Pons (tissue), 1 donor: Measurements from ENCODE around the gene GRID1.
"Not testable (repeated sequence)": the region's sequence is repeated elsewhere in the genome, so short reads cannot be mapped to it uniquely, and the experiment has no call there.

Source experiments
- DNase-seq: peaks from one replicate; pipeline ENCODE4 v3.0.0-alpha.2; 2016; ENCODE audit warnings: low spot score

Gene GRID1

DNA sequence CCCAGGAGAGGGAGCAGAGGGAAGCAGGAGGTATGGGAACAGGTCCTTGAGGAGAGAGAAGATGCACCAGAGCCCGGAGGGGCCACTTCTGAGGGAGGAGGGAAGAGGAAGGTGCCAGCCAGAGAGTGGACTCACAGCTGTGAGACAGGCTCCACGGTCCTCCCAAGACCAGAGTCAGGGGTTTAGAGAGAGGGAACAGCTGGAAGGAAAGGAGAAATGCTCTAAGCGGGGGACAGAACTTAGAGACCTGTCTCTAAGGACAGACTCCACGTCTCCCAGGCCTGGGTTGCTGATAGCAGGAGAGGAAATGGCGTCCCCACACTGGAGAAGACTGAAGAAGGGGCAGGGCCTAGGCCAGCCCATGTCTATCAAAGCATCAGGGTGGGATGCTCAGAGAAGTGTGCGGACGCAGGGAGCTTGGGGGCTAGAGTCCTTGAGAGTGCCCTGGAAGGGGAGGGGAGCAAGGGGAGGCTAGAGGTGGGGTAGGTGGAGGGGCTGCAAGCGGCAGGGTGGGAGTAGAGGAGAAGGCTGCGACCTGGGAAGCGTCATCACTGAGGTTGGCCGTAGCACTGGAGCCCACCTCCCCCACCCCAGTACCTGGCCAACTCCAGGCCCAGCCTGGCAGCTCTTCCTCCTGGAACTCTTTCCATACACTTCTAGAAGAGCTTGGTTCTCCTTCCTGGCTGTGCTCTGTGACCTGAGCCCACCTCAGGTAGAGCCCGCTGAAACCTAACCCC lies 25.6 kb upstream of the GRID1 start:
- no peak for DNase-seq

DNA sequence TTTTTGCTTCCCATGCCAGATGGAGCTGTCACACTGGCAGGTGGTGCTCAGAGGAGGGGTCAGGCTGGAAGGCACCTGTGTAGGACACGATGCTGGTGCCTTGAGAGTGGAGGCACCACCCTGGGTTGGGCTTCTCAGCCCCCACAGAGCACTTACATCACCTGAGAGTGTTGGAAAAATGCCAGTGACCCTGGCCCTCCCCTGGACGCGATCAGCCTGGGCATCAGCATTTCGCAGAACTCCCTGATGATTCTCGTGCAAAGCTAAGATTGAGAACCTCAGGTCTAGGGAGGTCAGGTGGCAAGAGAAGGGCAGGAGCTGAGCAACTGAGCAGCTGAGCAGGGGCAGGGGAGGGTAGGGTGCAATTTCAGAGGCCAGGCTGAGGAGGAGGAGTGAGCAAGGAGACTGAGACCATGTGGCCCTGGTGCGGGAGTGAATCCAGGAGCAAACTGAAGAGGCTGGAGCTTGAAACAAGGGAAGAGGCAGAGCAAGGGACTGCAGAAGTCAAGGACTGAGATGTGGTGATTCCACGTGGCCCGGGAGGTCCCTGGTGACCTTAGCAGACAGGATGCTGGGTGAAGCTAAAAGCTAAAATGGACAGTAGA lies 24.7 kb upstream of the GRID1 start:
- DNase-seq, result no peak

DNA sequence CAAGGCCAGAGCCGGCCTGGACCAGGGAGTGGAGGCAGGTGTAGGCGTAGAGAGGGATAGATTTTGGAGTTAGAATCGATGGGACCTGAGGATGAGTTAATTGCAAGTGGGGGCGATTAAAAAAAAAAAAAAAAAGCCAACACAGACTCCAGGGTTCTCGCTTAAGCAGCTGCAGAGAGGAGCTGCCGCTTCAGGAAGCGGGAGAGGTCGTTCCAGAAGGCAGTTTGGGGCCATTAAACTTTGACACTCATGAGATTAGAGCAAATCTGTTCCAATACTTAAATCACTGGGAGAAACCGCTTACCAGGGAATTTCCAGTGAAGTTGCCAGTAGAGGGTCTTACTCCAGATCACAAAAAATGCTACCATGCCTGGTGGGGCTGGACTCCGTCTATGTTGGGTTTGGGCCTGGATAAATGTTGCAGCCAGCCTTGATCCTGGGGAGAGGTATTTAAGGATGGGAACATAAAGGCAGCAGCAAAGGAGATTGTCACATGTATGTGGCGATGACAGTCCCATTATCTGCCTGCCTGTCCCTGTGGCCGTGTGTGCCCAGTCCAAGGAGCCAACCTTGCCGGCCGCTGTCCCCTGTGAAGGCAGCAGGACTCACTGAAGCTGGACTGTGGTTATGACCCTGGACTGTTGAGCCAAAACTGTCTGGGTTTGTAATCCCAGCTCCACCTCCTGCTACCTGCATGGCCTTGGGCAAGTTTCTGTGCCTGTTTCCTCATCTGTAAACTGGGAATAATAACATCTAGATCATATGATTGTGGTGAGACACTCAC lies 23.9 kb upstream of the GRID1 start:
- no peak for DNase-seq

DNA sequence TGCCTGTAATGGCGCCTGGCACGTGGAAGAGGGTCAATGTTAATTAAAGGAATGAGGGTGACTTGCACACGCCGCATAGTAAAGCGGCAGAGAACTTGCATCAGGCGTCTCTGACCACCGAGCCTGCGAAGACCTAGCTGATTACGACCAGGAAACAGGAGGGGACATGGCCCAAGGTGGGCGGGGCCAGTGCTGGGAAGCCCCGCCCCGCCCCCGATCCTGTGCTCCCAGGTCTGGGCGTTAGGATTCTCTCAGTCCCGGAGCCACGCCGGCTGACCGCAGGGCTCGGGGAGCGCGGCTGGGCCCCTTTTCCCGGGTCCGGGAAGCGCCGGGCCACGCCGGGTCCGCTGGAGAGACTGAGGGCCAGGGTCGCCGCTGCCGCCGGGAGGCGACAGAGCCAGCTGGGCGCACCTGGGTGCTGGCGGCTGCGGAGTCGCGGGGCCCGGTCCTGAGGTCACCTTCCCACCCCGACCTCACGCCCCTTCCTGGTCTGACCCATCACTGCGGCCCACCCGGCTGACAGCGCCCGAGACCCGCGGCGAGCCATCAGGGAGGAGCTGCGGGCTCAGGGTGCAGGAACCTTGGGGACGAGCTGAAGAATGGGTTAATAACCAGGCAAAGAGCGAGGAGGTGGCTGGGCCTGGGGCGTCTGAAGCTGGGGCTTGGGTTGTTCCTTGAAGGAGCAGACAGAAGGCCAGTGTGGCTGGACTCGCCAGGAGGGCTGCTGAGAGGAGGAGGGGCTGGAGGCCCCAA lies 23.0 kb upstream of the GRID1 start:
- DNase-seq, result no peak

DNA sequence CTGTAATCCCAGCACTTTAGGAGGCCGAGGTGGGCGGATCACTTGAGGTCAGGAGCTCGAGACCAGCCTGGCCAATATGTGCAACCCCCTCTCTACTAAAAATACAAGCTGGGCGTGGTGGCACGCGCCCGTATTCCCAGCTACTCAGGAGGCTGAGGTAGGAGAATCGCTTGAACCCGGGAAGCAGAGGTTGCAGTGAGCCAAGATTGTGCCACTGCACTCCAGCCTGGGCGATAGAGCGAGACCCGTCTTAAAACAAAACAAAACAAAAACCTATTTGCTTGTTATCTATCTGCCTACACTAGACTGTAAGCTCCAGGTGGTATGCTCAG lies 22.5 kb upstream of the GRID1 start:
- DNase-seq, result not testable (repeated sequence)

DNA sequence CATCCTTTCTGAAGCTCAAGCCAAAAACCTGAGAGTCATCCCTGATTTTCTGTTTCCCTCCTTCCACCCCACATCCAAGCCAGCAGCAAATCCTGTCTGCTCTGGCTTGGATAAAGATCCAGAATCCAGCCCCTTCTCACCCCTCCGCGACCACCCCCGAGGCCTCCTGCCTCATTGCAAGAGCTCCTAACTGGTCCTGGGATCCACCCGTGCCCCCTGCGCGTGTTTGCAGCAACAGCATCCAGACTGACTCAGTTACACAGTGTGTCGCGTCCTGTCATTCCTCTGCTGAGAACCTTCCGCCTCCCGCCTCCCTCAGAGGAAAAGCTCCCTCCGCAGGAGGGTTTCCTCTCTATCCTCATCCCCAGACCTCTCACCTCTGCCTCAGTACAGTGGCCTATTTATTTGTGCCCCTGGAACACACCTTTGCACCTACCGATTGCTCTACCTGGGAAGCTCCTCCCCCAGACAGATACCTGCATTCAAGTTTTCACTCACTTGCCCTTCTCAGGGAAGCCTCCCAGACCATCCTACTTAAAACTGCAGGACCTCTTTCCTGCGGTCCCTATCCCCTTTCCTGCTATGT lies 21.6 kb upstream of the GRID1 start:
- no peak for DNase-seq

DNA sequence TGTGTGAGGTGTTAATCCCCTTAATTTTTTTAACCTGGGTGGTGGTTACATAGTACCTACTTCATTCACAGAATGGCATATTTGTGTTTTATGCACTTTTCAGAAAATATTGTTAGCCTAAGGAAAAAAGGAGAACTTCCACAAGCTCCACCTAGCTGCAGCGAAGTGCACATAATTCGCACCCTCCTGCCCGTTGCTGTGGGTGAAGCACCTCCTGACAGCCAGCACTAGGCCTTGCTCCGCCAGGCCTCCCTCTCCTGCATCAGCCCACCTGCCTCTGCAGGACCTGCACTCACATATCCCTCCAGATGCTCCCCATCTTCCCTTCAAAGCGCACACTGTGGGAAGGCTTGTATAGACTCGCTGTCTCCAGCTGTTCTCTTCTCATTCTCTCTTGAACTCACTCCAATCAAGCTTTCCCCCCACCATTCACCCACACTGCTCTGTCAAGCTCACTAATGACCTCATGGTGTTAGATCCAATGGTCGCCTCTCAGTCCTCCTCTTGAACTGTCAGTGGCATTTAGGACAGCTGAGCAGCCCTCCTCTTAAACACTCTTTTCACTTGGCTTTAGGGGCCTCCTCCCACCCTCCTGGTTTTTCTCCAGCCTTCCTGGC lies 20.7 kb upstream of the GRID1 start:
- no peak for DNase-seq

DNA sequence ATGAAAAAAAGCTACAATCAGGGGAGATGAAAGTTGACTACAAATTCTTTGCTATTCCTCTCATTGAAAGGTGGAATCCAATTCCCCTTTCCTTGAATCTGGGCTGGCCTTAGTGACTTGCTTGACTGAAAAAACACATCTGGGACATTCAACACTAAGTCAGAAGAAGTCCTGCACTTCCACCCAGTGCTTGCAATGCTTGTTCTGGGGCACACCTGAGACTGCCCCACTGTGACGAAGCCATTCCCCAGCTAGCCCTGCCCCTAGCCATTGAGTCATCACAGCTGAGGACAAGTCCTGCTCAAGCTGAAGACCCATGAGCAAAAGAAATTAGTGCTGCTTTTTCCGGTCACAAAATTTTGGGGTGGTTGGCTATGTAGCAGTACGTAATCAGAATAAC lies 19.2 kb upstream of the GRID1 start:
- DNase-seq, result no peak

DNA sequence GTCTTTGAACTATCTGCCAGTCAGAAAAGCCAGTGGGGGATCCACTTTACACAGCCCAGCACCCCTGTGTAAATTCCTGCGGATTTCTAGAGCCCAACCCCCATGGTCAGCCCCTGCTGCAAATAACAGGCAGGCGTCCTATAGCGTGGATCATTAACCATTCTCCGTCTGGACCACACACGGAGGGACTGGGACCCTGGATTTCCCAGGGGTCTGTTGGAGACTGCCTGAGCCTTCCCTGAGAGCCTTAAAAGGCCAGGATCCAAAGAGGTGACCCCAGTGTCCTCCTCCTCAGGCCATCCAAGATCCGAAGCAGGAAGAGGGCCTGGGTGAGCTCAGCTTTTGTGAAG lies 11.2 kb upstream of the GRID1 start:
- no peak for DNase-seq

DNA sequence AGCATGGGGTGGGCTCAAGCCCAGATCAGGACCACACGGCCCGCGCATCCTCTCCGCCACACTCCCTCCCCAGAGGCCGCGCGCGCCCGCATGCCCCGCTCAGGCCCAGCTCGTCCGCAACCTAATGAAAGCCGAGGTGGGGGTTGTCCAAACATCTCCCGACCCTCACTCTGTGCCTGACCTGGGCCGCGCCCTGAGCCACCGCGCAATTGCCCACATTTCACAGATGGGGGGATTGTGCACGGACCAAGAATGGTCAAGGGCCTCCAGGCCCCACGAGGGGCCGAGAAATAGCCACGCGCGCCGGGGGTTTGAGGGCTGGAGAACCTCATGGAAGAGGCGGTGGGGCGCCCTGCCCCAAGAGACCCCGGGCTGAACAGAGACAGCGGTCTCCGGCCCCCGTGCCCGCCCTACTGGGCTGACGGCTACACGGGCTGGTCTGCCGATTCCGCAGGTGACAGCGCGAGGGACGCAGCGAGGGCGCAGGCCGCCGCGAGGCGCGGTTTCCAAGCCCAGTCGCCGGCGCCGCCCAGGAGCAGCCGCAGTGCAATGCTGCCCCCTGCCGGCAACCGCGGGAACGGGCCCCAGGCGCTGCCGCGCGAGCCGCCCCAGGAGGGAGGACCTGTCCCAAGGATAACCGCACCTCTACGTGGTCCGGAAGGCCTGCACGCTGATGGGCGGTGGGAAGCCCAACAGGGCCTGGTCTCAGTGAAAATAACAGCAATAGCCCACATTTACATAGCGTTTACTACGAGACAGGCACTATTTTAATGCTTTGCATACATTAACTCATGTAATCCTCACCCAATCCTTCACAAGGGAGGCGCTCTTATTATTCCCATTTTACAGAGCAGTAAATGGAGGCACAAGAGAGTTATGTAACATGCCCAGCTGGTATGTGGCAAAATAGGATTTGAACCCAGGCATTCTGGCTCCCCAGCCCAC lies 10.5 kb upstream of the GRID1 start:
- no peak for DNase-seq

DNA sequence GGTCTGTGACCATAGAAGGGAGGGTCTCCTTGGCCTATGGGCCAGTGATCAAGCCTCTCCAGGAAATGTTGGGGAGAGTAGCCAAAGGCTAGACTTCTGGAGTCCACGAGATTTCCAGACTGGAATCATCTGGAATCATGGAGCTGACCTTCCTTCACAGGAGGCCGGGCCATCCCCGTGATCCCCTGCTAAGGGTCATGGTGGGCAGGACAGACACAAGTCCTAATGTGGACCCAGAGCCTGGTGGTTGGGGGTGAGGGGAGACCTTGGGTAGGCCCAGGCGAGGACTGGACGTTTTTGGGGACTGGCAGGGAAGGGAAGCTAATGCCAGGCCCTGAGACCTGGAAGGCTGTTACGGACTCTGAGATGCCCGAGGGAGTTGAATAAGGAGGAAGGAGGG lies 9.8 kb upstream of the GRID1 start:
- no peak for DNase-seq

DNA sequence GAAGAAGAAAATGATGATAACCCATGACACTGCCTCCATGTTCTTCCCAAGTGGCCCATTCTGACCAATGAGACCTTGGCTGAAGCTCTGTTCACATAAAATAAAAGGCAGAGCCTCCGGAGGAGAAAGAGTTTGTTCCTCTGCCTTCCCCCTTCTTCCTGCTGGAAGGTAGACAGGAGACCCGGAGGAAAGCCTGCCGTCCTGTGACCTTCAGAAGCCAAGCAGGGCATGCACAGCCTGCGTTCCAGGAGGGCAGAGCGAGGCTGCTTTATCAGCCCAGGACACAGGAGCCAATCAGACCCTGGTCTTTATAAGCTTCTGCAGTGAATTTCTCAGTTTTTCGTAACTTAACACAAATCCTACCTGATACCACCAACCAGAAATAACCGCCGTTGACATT lies 8.6 kb upstream of the GRID1 start:
- no peak for DNase-seq

DNA sequence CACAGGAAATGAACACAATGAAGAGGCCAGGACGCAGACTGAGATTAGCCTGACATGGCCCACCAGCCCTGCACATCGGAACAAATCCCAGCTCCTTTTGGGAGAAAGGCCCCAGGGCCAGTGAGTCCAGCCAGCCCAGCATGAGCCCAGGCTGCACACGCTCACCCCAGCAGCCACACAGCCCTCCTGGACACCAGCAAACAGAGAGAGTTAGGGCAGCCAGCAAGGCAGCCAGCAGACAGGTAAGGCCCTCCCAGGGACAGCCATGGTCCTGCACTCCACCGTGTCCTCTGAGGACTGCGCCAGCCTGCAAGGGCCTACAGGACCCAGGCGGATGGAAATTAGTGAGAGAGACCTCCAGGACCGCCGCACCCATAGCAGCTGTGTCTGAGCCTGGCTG lies 8.1 kb upstream of the GRID1 start:
- no peak for DNase-seq

DNA sequence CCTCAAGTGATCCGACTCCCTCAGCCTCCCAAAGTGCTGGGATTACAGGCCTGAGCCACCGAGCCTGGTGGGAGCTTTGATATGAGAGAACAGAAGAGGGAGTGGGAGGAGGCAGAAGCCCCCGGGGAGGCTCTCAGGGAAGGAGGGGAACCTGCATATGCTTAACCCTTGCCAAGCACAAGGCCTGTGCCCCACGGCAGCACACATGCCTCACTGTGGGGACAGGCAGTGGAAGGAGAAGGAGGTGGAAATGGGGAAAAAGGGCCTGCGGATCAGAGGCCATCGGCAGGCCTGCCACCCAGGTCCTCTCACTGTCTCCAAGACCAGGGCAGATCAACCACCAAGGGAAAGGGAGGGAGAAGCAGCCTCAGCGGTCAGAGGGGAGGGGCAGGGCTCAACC lies 7.2 kb upstream of the GRID1 start:
- DNase-seq, result no peak

DNA sequence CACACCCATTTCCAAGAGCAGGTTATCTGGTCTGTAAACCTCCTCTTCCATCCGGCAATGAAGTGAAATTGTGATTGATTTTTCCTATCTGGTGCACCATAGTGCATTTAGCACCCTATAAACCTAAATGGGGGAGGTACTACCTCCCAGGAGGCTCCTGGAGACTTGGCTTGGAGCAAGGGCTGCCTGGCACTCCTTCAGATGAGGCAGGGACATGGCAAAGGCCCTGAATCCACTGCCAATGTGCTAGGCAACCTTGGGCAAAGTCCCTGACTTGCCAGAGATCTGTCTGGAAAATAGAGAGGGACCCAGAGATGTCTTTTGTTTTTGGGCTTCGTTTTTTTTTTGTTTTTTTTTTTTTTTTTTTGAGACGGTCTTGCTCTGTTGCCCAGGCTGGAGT lies 6.7 kb upstream of the GRID1 start:
- DNase-seq, result no peak

DNA sequence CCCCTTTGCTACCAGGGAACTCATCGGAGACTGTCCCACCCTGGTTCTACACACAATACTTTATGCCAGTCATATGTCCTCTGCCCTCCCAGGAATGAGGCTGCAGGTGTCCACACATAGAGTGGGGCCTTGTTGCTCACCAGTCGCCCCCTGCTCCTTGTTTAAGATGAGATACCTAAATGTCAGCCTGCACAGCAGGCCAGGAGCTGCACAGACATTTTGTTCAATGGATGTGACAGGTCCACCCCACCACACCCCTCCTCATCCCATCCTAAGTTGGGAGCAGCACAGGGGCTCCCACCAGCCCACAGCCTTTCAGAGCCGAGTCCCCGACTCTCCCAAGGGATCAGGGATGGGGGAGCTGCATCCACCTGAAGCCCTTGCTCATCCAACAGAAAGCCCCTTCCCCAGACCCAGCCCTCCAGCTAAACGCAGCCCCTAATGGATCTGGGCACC lies 6.2 kb upstream of the GRID1 start:
- no peak for DNase-seq

DNA sequence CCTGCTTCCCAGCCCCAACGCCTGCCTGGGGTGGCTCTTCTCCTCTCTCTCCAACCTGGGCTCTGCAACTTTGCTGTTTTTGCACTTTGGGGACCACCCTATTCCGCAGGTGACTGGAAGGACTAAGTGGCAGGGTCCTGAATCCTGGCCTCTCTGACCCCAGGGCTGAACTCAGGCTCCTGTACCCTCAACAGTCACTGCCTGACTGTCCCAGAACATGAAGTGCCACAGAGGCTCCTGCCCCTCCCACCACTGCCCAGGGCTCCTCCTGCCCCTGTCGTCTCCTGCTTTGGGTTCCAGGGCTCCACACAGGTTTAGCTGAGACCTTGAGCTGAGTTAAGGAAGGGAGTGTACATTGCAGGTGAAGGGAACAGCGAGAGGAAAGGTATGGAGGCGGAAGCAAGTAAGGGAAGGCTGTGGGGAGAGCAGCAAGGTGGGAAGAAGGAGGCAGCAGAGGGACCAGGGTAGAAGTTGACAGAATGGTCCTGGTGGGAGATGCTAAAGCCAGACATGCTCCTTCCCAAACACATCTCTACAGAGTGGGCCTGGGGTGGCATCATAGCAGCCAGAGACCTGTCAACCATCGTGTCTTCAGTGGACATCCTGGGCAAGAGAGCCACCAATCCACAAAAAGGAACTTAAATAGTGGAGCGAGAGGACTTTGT lies 5.7 kb upstream of the GRID1 start:
- no peak for DNase-seq

DNA sequence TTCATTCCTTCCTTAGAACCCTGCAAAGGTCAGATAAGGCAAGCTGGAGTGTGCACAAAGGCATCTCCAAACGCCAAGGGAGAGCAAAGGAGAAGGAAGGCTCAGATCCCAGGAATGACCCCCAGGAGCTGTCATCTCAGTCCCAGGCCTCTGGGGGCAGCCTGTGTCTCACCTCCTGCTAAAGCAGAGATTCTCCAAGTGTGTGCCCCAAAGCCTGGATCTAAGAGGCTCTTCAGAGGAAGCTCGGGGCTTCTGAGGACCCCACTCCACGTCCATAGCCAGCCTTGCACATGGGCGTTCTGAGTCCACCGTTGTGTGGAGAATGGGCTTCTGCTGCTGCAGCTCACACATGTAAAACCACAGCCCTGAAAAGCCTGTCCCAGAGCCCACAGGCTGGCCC lies 5.1 kb upstream of the GRID1 start:
- no peak for DNase-seq

DNA sequence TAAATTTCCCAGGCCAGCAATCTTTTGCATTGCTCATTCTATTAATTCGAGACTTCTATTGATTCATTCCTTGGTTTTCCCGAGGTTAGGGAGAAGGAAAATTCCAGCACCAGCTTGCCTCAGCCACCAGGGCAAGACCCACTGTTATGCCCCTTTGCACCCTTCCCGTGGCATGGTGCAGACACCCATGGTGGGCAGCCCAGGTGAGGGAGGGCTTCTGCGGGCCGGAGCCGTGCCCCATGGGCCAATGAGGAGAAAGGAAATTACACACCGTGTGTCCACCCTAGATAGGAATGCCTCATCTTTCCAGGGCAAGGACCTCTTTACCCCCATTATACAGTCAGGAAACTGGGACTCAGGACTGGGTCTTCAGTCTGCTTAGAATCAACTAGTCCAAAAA lies 4.5 kb upstream of the GRID1 start:
- DNase-seq, result no peak

DNA sequence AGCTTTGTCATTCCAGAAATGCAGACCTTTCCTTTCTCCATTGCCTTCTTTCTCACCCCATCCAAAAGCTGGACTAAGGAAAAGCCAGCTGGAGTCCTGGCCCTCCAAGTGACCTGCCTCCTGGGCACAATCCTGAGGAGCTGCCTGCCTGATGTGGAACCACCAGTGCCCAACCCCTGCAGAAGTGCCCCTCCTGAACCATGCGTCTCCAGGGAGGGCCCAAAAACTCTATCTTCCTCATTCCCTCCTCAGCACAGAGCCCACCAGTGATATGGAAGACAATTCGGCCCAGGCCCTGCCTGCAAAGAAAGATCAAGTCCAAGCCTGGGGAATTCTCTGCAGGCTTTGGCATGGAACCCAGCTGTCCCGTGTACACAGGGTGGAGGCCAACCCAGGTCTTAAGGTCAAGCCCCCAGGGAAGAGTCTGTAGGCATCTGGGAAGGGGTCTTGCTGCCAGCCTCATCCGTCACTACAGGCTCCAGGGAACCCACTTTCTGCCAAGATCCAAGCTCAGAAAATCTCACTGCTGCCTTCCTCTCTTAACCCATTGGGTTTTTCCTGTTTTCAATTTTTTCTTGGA lies 3.5 kb upstream of the GRID1 start:
- no peak for DNase-seq
